ENCODE results near the gene MCM7.

MCM7 gene

GRCh38 chr7:100081535-100082102, 19.6 kb downstream of the MCM7 start, which contains the start of gene ZNF3:
Gene ZNF3 (minus strand): TSS chr7:100081723. CDS start chr7:100077357, 4,366 bp downstream.
- peak within 1 kb of the TSS; percentile 42 for H3K27ac ChIP-seq (ENCODE audit: low read depth, low read length)
- peaks cover 39% of the 10 kb centered on the region for H3K79me2 ChIP-seq (ENCODE audit: control insufficient read depth, low read length)
- TF ChIP-seq, protein P1, sequence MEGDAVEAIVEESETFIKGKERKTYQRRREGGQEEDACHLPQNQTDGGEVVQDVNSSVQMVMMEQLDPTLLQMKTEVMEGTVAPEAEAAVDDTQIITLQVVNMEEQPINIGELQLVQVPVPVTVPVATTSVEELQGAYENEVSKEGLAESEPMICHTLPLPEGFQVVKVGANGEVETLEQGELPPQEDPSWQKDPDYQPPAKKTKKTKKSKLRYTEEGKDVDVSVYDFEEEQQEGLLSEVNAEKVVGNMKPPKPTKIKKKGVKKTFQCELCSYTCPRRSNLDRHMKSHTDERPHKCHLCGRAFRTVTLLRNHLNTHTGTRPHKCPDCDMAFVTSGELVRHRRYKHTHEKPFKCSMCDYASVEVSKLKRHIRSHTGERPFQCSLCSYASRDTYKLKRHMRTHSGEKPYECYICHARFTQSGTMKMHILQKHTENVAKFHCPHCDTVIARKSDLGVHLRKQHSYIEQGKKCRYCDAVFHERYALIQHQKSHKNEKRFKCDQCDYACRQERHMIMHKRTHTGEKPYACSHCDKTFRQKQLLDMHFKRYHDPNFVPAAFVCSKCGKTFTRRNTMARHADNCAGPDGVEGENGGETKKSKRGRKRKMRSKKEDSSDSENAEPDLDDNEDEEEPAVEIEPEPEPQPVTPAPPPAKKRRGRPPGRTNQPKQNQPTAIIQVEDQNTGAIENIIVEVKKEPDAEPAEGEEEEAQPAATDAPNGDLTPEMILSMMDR (IDR thresholded peaks at IDR 0.05; ENCODE audit: low read depth, low read length, poor library complexity, severe bottlenecking): peak; percentile 99
- TF ChIP-seq EZH2phosphoT487 (IDR thresholded peaks at IDR 0.05; ENCODE audit: borderline replicate concordance, low read length): no peak
- no peaks in the 10 kb centered on the region for H3K9me2 ChIP-seq (replicated peaks; ENCODE audit: control insufficient read depth, low read length)
- peak within 1 kb of the TSS; percentile 82 for H3K4me2 ChIP-seq (ENCODE audit: low read length)
- peaks cover 7% of the 10 kb centered on the region; the same call in 1 of the 2 replicates for H3K27me3 ChIP-seq (ENCODE audit: control insufficient read depth, low read length)
- H3K9me3 ChIP-seq (ENCODE audit: control insufficient read depth, insufficient read depth, low read length): no peaks in the 10 kb centered on the region
- H3K4me1 ChIP-seq (ENCODE audit: control insufficient read depth, low read length): peaks cover 24% of the 10 kb centered on the region
- H4K20me1 ChIP-seq (ENCODE audit: control insufficient read depth, insufficient read depth, low read depth, low read length): peaks cover 11% of the 10 kb centered on the region; the same call in 1 of the 2 replicates
- peaks cover 19% of the 10 kb centered on the region for H3F3A ChIP-seq (ENCODE audit: control insufficient read depth, insufficient read depth)
- H3K4me3 ChIP-seq (ENCODE audit: low read length): peak within 1 kb of the TSS; percentile 79
- peaks cover 19% of the 10 kb centered on the region for H3K36me3 ChIP-seq (ENCODE audit: control insufficient read depth, low read length)

GRCh38 chr7:100080907-100081534, 20.2 kb downstream of the MCM7 start:
- peak overlapping the region; percentile 82 for H3K4me2 ChIP-seq (ENCODE audit: low read length)
- peaks cover 11% of the 10 kb centered on the region; the same call in 1 of the 2 replicates for H4K20me1 ChIP-seq (ENCODE audit: control insufficient read depth, insufficient read depth, low read depth, low read length)
- H3K4me1 ChIP-seq (ENCODE audit: control insufficient read depth, low read length): peaks cover 24% of the 10 kb centered on the region
- no peak overlapping the region for H3K27ac ChIP-seq (ENCODE audit: low read depth, low read length)
- peaks cover 7% of the 10 kb centered on the region; the same call in 1 of the 2 replicates for H3K27me3 ChIP-seq (ENCODE audit: control insufficient read depth, low read length)
- peak overlapping the region; percentile 79 for H3K4me3 ChIP-seq (ENCODE audit: low read length)
- peaks cover 19% of the 10 kb centered on the region for H3F3A ChIP-seq (ENCODE audit: control insufficient read depth, insufficient read depth)
- H3K79me2 ChIP-seq (ENCODE audit: control insufficient read depth, low read length): peaks cover 39% of the 10 kb centered on the region
- no peaks in the 10 kb centered on the region for H3K9me2 ChIP-seq (replicated peaks; ENCODE audit: control insufficient read depth, low read length)
- no peak for TF ChIP-seq EZH2phosphoT487 (IDR thresholded peaks at IDR 0.05; ENCODE audit: borderline replicate concordance, low read length)
- TF ChIP-seq, protein P1 (IDR thresholded peaks at IDR 0.05; ENCODE audit: low read depth, low read length, poor library complexity, severe bottlenecking): no peak
- H3K36me3 ChIP-seq (ENCODE audit: control insufficient read depth, low read length): peaks cover 25% of the 10 kb centered on the region
- no peaks in the 10 kb centered on the region for H3K9me3 ChIP-seq (ENCODE audit: control insufficient read depth, insufficient read depth, low read length)

- peaks cover 8% of the 10 kb centered on the region for H3F3A ChIP-seq (ENCODE audit: control insufficient read depth, insufficient read depth)
- peaks cover 44% of the 10 kb centered on the region for H3K36me3 ChIP-seq (ENCODE audit: control insufficient read depth, low read length)
- H3K4me1 ChIP-seq (ENCODE audit: control insufficient read depth, low read length): peaks cover 24% of the 10 kb centered on the region
- H3K9me2 ChIP-seq (replicated peaks; ENCODE audit: control insufficient read depth, low read length): no peaks in the 10 kb centered on the region
- no peak overlapping the region for H3K27ac ChIP-seq (ENCODE audit: low read depth, low read length)
- no peaks in the 10 kb centered on the region for H3K9me3 ChIP-seq (ENCODE audit: control insufficient read depth, insufficient read depth, low read length)
- peaks cover 11% of the 10 kb centered on the region; the same call in 1 of the 2 replicates for H4K20me1 ChIP-seq (ENCODE audit: control insufficient read depth, insufficient read depth, low read depth, low read length)
- peaks cover 4% of the 10 kb centered on the region; the same call in 1 of the 2 replicates for H3K27me3 ChIP-seq (ENCODE audit: control insufficient read depth, low read length)
- H3K4me2 ChIP-seq (ENCODE audit: low read length): no peak overlapping the region
- no peak for TF ChIP-seq EZH2phosphoT487 (IDR thresholded peaks at IDR 0.05; ENCODE audit: borderline replicate concordance, low read length)
- TF ChIP-seq, protein P1 (IDR thresholded peaks at IDR 0.05; ENCODE audit: low read depth, low read length, poor library complexity, severe bottlenecking): no peak
- no peak overlapping the region for H3K4me3 ChIP-seq (ENCODE audit: low read length)
- H3K79me2 ChIP-seq (ENCODE audit: control insufficient read depth, low read length): peaks cover 39% of the 10 kb centered on the region
These were observed 22.1 kb downstream of the MCM7 start for GRCh38 chr7:100079024-100079560.

Data from DOHH2 (cell line).